Measurements from ENCODE around the gene FAM168A. TPM values are rescaled to one million over a fixed set of nuclear protein-coding genes. Genes with fewer than 3 reads are reported as not detected.

Gene FAM168A
- total and polyA plus RNA-seq, 2 donors from 2014 or later = 8.9 to 38.1 TPM

GRCh38 chr11:73366265-73366610 lies 231.7 kb downstream of the FAM168A start:
- Histone ChIP-seq H3K9me3 (ENCODE audit: control insufficient read depth in 2 of 3, insufficient read depth in 1 of 3, low read length in 3 of 3) (no peaks in the 10 kb centered on the region), H3K27me3 (ENCODE audit: control insufficient read depth, insufficient read depth, low read length) (no peaks in the 10 kb centered on the region), H3K4me3 (ENCODE audit: low read length in 3 of 3) (no peak overlapping the region), H3K27ac (ENCODE audit: low read depth in 2 of 2, low read length in 2 of 2) (no peak overlapping the region), H3K36me3 (ENCODE audit: control insufficient read depth in 2 of 3, insufficient read depth in 3 of 3, low read length in 3 of 3) (peaks cover 2 to 44% (median 30%) of the 10 kb centered on the region in 3 donors), H3K4me1 (ENCODE audit: control insufficient read depth in 2 of 3, insufficient read depth in 2 of 3, low read depth in 1 of 3, low read length in 3 of 3) (no peaks in the 10 kb centered on the region), H3K9ac (ENCODE audit: low read length in 3 of 3) (no peak overlapping the region)
- DNase-seq (no peak), FAIRE-seq (no peak)
- TF ChIP-seq CTCF (IDR thresholded peaks at IDR 0.05; ENCODE audit: borderline replicate concordance, extremely low read depth, insufficient read depth) = no peak
- intact Hi-C loops (cut with DNase I) = no loop called here

- intact Hi-C loops (cut with DNase I) = no loop called here
- no peak for TF ChIP-seq CTCF (IDR thresholded peaks at IDR 0.05; ENCODE audit: borderline replicate concordance, extremely low read depth, insufficient read depth)
- FAIRE-seq = no peak
- Histone ChIP-seq H3K9ac (ENCODE audit: low read length in 3 of 3) (no peak overlapping the region), H3K4me3 (ENCODE audit: low read length in 3 of 3) (no peak overlapping the region), H3K4me1 (ENCODE audit: control insufficient read depth in 2 of 3, insufficient read depth in 2 of 3, low read depth in 1 of 3, low read length in 3 of 3) (no peaks in the 10 kb centered on the region), H3K36me3 (ENCODE audit: control insufficient read depth in 2 of 3, insufficient read depth in 3 of 3, low read length in 3 of 3) (peaks cover 4 to 51% (median 35%) of the 10 kb centered on the region in 3 donors), H3K27ac (ENCODE audit: low read depth in 2 of 2, low read length in 2 of 2) (peak overlapping the region in 1 of 2 donors; percentile 41), H3K9me3 (ENCODE audit: control insufficient read depth in 2 of 3, insufficient read depth in 1 of 3, low read length in 3 of 3) (no peaks in the 10 kb centered on the region), H3K27me3 (ENCODE audit: control insufficient read depth, insufficient read depth, low read length) (no peaks in the 10 kb centered on the region)
- DNase-seq = no peak
Observed at GRCh38 chr11:73365352-73366264, 232.3 kb downstream of the FAM168A start.

GRCh38 chr11:73363147-73363546 lies 234.8 kb downstream of the FAM168A start:
- Histone ChIP-seq H3K4me3 (ENCODE audit: low read length in 3 of 3) (no peak overlapping the region), H3K36me3 (ENCODE audit: control insufficient read depth in 2 of 3, insufficient read depth in 3 of 3, low read length in 3 of 3) (peaks cover 4 to 69% (median 45%) of the 10 kb centered on the region in 3 donors), H3K4me1 (ENCODE audit: control insufficient read depth in 2 of 3, insufficient read depth in 2 of 3, low read depth in 1 of 3, low read length in 3 of 3) (no peaks in the 10 kb centered on the region), H3K27me3 (ENCODE audit: control insufficient read depth, insufficient read depth, low read length) (no peaks in the 10 kb centered on the region), H3K27ac (ENCODE audit: low read depth in 2 of 2, low read length in 2 of 2) (no peak overlapping the region), H3K9ac (ENCODE audit: low read length in 3 of 3) (no peak overlapping the region), H3K9me3 (ENCODE audit: control insufficient read depth in 2 of 3, insufficient read depth in 1 of 3, low read length in 3 of 3) (no peaks in the 10 kb centered on the region)
- FAIRE-seq = no peak
- intact Hi-C loops (cut with DNase I) = no loop called here
- DNase-seq = no peak
- no peak for TF ChIP-seq CTCF (IDR thresholded peaks at IDR 0.05; ENCODE audit: borderline replicate concordance, extremely low read depth, insufficient read depth)

Measured in kidney (tissue), 14 donors.